Stimulated activated CD4-positive, alpha-beta T cell treated with anti-CD3 and anti-CD28 coated beads, TNF-alpha, amount 100 ng/mL, for 24 hours (primary cell): ENCODE data around the gene EXOC3L2.

Experiments
- DNase-seq, 3 experiments: peaks; one replicate each; pipeline ENCODE4 v3.0.0-alpha.2; 2020; ENCODE audit warnings: low read depth in 3 of 3

The EXOC3L2 gene

GRCh38 chr19:45180936-45181335, 64.3 kb downstream of the EXOC3L2 start:
- no peak for DNase-seq

DNA sequence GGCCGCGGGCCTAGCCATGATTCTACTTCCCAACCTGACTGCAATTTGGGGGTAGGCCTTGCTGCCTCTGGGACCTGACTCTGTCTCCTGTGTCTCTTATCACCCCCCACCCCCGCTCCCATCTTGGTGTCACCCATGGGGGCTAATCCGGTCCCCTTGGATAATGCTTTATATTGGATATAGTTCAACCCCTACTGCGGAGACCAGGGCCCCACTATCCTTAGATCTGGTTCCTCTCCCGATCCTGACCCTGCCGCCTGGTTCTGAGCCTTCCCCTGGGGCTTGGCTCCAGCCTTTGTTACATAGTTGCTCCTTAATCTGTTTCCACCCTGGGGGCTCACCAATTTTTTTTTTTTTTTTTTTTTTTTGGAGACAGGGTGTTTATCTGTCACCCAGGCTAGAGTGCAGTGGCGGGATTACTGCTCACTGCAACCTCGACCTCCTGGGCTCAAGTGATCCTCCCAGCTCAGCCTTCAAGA, 65.3 kb downstream of the EXOC3L2 start:
- DNase-seq, result no peak

- peak in 1 of 3 experiments; percentile 34 for DNase-seq
Observed at GRCh38 chr19:45179072-45179891, 65.9 kb downstream of the EXOC3L2 start.

DNA sequence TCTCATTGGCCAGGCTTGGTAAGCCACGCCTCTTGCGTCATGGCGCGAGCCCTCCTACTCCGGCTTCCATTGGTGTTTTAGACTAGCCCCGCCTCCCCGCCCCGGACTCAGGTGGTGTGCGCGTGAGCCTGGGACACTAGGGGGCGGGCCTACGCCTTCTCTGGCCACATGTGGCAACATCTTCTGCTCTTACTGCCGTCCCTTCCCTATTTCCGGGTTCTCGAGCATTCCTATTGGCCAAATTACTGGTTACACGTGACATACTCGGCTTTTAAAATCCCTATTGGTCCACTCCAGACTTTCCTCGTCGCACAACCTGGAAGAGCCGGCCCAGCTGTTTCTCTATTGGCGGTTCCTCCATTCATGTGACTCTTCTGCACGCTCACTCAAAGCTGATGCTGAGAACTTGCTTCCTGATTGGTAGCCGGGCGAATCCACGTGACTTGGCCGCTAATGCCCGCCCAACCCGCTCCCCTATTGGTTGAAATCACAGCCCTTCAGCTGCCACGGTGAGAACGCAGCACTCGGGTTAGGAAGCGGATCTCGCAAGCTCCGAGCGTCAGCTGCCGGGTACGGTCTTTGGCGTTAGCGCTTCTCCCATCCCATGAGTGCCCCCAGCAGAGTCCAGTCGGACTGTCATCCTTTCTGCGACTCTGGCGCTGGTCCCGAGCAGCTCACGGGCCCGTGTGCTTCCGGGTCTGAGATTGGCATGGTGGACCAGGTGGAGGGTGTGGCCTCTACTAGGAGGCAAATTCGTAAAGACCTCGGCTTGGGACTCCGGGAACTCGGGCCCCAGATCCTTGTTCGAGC, 66.7 kb downstream of the EXOC3L2 start, which contains the start of gene BLOC1S3:
Gene BLOC1S3, plus strand, starts transcription at position 523 of the 810 bp plus-strand sequence. CDS start 513 bp downstream, outside the sequence.
- DNase-seq, result peak; percentile 99 to 100 (median 100)

DNA sequence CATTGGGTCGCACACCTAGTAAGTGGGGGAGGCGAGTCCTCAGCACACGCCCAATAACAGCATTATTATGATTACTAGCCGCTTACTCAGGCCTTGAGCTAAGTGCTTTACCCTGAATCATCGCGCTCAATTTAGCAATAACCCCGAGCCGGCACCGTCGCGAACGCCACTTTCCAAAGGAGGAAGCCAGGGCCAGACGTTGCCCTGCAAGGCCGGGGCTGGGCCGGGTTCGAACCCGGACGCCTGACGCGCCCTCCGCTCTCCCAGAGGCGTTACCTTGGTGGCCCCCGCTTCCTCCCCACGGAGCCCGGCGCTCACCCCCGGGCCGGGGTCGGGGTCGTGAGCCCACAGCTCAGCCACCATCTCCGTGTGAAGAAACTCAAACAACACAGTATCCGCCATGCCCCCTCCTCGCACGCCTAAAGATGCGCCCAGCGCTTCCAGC, 67.4 kb downstream of the EXOC3L2 start, which contains the start of gene TRAPPC6A:
Gene TRAPPC6A, minus strand, starts transcription at position 421 of the 445 bp plus-strand sequence. Its CDS starts 19 bp downstream, at position 402.
- DNase-seq, result peak in 1 of 3 experiments; percentile 22

DNA sequence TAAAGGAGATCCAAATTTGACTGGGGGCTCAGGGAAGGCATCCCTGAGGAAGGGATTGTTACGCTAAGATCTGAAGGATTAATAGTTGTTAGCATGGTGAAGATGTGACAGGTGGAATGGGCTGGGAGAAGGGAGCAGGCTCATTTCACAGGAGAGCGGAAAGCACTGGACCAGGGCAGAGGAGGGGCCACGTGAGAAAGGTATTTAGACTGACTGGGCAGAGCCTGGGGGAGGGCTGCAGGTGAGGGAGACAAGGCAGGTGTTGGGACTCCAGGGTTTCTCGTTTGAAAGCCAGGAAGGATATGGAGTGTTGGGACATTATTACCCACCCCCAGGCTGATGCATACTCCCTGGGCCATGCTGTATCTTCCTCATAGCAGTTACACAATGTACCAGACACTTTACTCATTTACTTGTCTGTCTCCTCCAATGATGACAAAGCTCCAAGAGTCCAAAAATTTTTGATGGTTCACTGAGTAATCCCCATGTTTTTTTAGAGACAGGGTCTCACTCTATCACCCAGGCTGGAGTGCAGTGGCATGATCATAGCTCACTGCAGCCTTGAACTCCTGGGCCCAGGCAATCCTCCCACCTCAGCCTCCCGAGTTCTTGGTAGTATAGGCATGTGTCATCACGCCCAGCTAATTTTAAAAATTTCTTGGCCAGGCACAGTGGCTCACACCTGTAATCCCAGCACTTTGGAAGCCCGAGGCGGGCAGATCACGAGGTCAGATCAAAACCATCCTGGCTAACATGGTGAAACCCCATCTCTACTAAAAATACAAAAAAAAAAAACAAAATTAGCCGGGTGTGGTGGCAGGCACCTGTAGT, 69.5 kb downstream of the EXOC3L2 start:
- DNase-seq, result no peak

DNA sequence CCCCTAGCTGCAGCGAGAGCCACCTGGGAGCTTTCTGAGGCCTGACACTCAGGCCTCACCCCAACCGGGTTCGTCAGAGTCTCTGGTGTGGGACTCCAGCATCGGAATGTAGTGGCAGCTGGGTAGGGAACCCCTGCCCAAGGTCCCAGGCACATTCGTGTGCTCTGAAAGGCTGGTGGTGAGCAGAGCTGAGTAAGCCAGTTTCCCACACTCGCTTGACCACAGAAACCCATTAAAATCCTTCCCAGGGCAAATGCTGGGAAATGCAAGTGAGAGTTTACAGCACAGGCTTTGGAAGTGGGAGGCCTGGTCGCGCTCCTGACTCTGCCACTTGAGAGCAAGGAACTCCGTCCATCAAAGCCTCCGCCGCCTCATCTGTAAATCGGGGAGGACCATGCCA, 71.4 kb downstream of the EXOC3L2 start:
- DNase-seq, result no peak

DNA sequence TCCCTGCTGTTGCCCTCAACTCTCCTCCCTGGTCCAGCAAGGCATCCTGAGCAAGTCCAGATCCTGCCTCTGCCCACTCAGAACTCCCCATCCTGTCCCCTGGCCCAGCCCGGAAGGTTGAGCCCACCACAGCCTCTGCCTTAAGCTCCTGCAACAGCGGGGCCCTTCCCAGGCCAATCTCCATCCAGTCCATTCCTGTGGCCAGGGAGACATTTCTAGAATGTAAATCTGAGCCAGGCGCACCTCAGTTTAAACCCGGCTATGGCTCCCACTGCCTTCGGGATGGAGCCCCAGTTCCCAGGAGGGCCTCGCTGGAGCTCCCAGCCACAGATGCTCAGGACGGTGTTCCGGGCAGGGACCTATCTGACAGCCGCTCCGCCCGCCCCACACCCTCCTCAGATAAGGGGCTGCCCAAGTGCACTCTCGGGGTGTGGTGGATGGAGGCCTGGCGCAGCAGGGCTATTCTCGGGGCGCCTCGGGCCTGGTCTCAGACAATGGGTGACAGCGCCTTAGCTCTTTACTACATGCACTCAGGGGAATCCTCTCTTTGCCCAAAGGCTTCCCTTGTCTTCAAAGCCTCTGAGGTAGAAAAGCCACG, 72.5 kb downstream of the EXOC3L2 start:
- no peak for DNase-seq

GRCh38 chr19:45172173-45172572, 73.0 kb downstream of the EXOC3L2 start:
- DNase-seq, result no peak

GRCh38 chr19:45171211-45171623, 74.0 kb downstream of the EXOC3L2 start:
- no peak for DNase-seq

DNA sequence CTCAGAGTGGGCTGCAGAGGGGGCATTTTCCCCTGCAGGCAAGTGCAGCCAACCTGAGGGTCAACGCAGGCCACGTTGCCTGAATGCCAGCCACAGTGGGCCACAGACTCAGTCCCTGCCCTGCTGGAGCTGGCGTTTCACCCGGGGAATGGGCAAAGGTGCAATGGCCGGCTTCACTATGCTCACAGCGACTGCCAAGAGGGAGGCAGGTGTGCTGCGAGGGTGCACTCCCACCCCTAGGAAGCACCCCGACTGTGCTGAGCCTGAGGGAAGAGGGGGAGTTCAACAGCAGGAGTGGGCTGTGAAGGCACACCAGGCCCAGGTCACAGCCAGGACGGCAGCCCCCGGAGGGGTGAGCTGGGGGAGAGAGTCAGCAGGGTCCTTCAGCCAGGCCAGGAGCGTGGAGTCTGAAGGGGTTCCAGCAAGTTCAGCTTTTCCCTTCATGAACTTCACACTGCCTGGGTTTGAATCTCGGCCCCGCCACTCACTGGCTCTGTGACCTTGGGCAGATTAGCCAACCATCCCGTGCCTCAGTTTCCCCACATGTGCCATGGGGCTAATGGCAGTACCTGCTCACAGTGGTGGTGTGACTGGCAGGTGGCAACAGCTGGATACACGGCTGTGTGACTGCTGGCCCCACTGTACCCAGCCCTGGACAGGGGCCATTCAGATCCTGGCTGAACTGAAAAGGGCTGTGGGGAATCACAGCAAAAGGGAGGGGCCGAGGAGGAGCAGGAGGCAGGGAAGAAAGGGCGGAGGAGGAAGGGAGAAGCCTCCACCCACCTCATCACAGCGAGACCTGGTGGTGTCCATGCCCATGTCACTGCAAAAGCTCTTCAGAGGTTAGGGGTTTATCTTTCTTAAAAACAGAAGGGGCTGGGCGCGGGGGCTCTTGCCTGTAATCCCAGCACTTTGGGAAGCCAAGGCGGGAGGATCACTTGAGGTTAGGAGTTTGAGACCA, 74.8 kb downstream of the EXOC3L2 start:
- DNase-seq, result no peak

GRCh38 chr19:45169602-45170001, 75.6 kb downstream of the EXOC3L2 start:
- DNase-seq, result no peak

DNA sequence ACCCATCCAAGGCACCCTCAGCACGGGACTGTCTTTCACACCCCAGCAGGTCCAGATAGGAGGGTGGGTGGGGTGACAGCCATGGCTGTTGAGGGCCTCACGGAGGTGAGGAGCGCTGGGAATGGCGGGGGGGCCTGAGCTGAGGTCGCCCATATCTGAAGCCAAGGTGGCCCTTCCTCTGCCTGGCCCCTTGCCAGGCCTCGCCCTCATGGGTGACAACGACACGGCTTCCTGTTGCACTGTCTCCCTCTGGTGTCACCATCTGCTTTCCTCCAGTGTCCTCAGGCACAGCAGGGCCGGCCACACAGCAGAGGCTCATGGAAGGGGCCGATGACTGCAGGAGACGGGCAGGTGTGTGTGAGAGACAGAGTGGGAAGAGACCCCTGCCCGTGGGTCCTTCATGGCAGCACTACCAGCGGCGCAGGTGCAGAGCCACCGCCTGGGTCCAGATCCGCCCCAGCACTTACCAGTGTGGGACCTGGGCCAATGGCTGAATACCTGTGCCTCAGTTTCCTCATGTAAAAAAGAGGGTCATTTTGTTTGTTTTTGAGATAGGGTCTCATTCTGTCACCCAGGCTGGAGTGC, 76.3 kb downstream of the EXOC3L2 start:
- DNase-seq, result no peak

GRCh38 chr19:45166723-45167252, 78.4 kb downstream of the EXOC3L2 start:
- no peak for DNase-seq

- DNase-seq, result peak in 1 of 3 experiments; percentile 71
Observed at GRCh38 chr19:45164577-45165335, 80.5 kb downstream of the EXOC3L2 start.

- DNase-seq, result no peak
Observed at GRCh38 chr19:45163751-45164460, 81.3 kb downstream of the EXOC3L2 start.

GRCh38 chr19:45163156-45163555, 82.1 kb downstream of the EXOC3L2 start:
- DNase-seq, result no peak
